Keratinocyte (primary cell): ENCODE results near the gene PARP9. TPM values are rescaled to one million over a fixed set of nuclear protein-coding genes. Genes with fewer than 3 reads are reported as not detected.

Source experiments
- DNase-seq: peaks from one replicate; pipeline ENCODE4 v3.0.0-alpha.2; 2011; ENCODE audit warnings: low read depth, missing footprints, low spot score
- FAIRE-seq: peaks from 2 replicates; lab custom pipeline; 2011; peaks lifted over from hg19 to GRCh38; lab: Jason Lieb, UNC
- H2AFZ ChIP-seq: 2 replicates; pipeline ENCODE4 v1.6.0; 2012; ENCODE audit warnings: low read length, control low read depth, inconsistent platforms; ENCODE audit not compliant: control insufficient read depth
- H3K27ac ChIP-seq: 2 replicates; pipeline ENCODE4 v1.5.1; 2011; ENCODE audit warnings: low read length; ENCODE audit not compliant: control insufficient read depth, insufficient read depth
- H3K27me3 ChIP-seq: 3 replicates; pipeline ENCODE4 v1.6.0; 2011; ENCODE audit warnings: low read length; ENCODE audit not compliant: control insufficient read depth, insufficient read depth; ENCODE audit errors: extremely low read depth
- H3K36me3 ChIP-seq, 2 experiments: 2 replicates in 1 of 2; 3 replicates in 1 of 2; pipeline ENCODE4 v1.5.1; 2011; ENCODE audit warnings: low read length in 2 of 2, mild to moderate bottlenecking in 1 of 2; ENCODE audit not compliant: control insufficient read depth in 2 of 2, insufficient read depth in 2 of 2; ENCODE audit errors: extremely low read depth in 1 of 2
- H3K4me1 ChIP-seq: 3 replicates; pipeline ENCODE4 v1.5.1; 2011; ENCODE audit warnings: low read length; ENCODE audit not compliant: control insufficient read depth, insufficient read depth; ENCODE audit errors: extremely low read depth
- H3K4me2 ChIP-seq: 3 replicates; pipeline ENCODE4 v1.6.0; 2011; ENCODE audit warnings: low read depth, low read length; ENCODE audit not compliant: control insufficient read depth, insufficient read depth; ENCODE audit errors: extremely low read depth
- H3K4me3 ChIP-seq, 3 experiments: fragments of 200-600 bp in 1 of 3; sonication (generic) in 1 of 3; 2 replicates in 2 of 3; 3 replicates in 1 of 3; pipeline ENCODE4 v1.5.1; 2011 to 2016; ENCODE audit warnings: low read length in 3 of 3, mild to moderate bottlenecking in 3 of 3, control low read depth in 2 of 3, inconsistent platforms in 1 of 3, low read depth in 1 of 3, mixed read lengths in 1 of 3, mixed run types in 1 of 3, moderate library complexity in 1 of 3; ENCODE audit not compliant: control insufficient read depth in 2 of 3, insufficient read depth in 2 of 3; ENCODE audit errors: extremely low read depth in 1 of 3
- H3K79me2 ChIP-seq: 2 replicates; pipeline ENCODE4 v1.6.0; 2012; ENCODE audit warnings: low read length; ENCODE audit not compliant: control insufficient read depth, insufficient read depth
- H3K9ac ChIP-seq: 3 replicates; pipeline ENCODE4 v1.6.0; 2011; ENCODE audit warnings: low read length; ENCODE audit not compliant: control insufficient read depth, insufficient read depth; ENCODE audit errors: extremely low read depth
- H3K9me1 ChIP-seq: 3 replicates; pipeline ENCODE4 v1.6.0; 2011; ENCODE audit warnings: low read length; ENCODE audit not compliant: control insufficient read depth, insufficient read depth; ENCODE audit errors: extremely low read depth
- H3K9me3 ChIP-seq: 2 replicates; pipeline ENCODE4 v1.5.1; 2012; ENCODE audit warnings: low read depth, low read length; ENCODE audit not compliant: control insufficient read depth
- H4K20me1 ChIP-seq: 3 replicates; pipeline ENCODE4 v1.6.0; 2011; ENCODE audit warnings: low read length; ENCODE audit not compliant: control insufficient read depth, insufficient read depth; ENCODE audit errors: extremely low read depth
- CTCF ChIP-seq, 3 experiments: IDR thresholded peaks in 1 of 3; conservative IDR thresholded peaks in 1 of 3; optimal IDR thresholded peaks in 1 of 3; 2 replicates in 2 of 3; 3 replicates in 1 of 3; pipeline versions ENCODE3 to v1.5.1; 2011; ENCODE audit warnings: low read length in 3 of 3, mild to moderate bottlenecking in 3 of 3, moderate library complexity in 2 of 3, control low read depth in 1 of 3, inconsistent platforms in 1 of 3; ENCODE audit not compliant: insufficient read depth in 2 of 3; ENCODE audit errors: extremely low read depth in 1 of 3
- EZH2 ChIP-seq: IDR thresholded peaks from one replicate; pipeline ENCODE4 v1.6.1; 2012; ENCODE audit warnings: inconsistent platforms, mild to moderate bottlenecking, low read length, moderate library complexity
- dilution Hi-C: fragments of 300-500 bp; cut with MboI; formaldehyde crosslinking; loops from one replicate; pipeline ENCODE4 v1.7.0; 2020; ENCODE audit warnings: low sequenced_read_pairs; ENCODE audit not compliant: extremely low pct_ligation_motif_present
- polyA plus RNA-seq, 5 experiments: library from polyadenylated mRNA; depleted of rRNA in 3 of 5; stranded (reverse) in 3 of 5; stranded (forward) in 1 of 5; unstranded in 1 of 5; fragments of >200 nt; gene quantifications; 1 replicate in 1 of 5; 2 replicates in 3 of 5; 3 replicates in 1 of 5; pipeline versions ENCODE4 v1.2.1 to v1.2.3, GENCODE V29; 2011 to 2012; ENCODE audit warnings: missing spikeins in 2 of 5, low read depth in 1 of 5, low replicate concordance in 1 of 5

Gene PARP9
- polyA plus RNA-seq, 1 donor (not counting 4 experiments of a cell fraction or from before 2014, with no cell fraction given): 70.1 TPM

GRCh38 chr3:122538956-122539490, 25.1 kb downstream of the PARP9 start:
- no peaks in the 10 kb centered on the region for H3K27me3 ChIP-seq
- peaks cover 3% of the 10 kb centered on the region for H4K20me1 ChIP-seq
- H3K4me3 ChIP-seq: no peak overlapping the region
- no peak overlapping the region for H3K27ac ChIP-seq
- H3K79me2 ChIP-seq: no peaks in the 10 kb centered on the region
- H3K9ac ChIP-seq: no peak overlapping the region
- TF ChIP-seq CTCF (optimal IDR thresholded peaks at IDR 0.05 in 1 of 3, IDR thresholded peaks at IDR 0.05 in 1 of 3, conservative IDR thresholded peaks at IDR 0.05 in 1 of 3; ENCODE audit: extremely low read depth in 1 of 3, insufficient read depth in 2 of 3, low read length in 3 of 3) (no peak), EZH2 (no peak)
- H3K36me3 ChIP-seq: peaks cover 4 to 13% of the 10 kb centered on the region in 2 experiments
- no peaks in the 10 kb centered on the region for H3K9me1 ChIP-seq
- DNase-seq: no peak
- dilution Hi-C loops: no loop called here
- FAIRE-seq: no peak
- no peak overlapping the region for H3K4me2 ChIP-seq
- peaks cover 9% of the 10 kb centered on the region for H3K4me1 ChIP-seq
- H2AFZ ChIP-seq: no peak overlapping the region
- no peaks in the 10 kb centered on the region for H3K9me3 ChIP-seq

GRCh38 chr3:122536632-122537001, 27.5 kb downstream of the PARP9 start:
- DNase-seq: no peak
- H3K4me2 ChIP-seq: no peak overlapping the region
- H2AFZ ChIP-seq: no peak overlapping the region
- no peaks in the 10 kb centered on the region for H3K9me1 ChIP-seq
- no peak overlapping the region for H3K27ac ChIP-seq
- no peaks in the 10 kb centered on the region for H3K79me2 ChIP-seq
- peaks cover 10 to 21% of the 10 kb centered on the region in 2 experiments for H3K36me3 ChIP-seq
- peaks cover 3% of the 10 kb centered on the region for H4K20me1 ChIP-seq
- H3K4me3 ChIP-seq: no peak overlapping the region
- H3K9ac ChIP-seq: no peak overlapping the region
- TF ChIP-seq EZH2: no peak
- no peak for TF ChIP-seq CTCF (optimal IDR thresholded peaks at IDR 0.05 in 1 of 3, IDR thresholded peaks at IDR 0.05 in 1 of 3, conservative IDR thresholded peaks at IDR 0.05 in 1 of 3; ENCODE audit: extremely low read depth in 1 of 3, insufficient read depth in 2 of 3, low read length in 3 of 3)
- peaks cover 21% of the 10 kb centered on the region for H3K4me1 ChIP-seq
- FAIRE-seq: no peak
- dilution Hi-C loops: no loop called here
- no peaks in the 10 kb centered on the region for H3K9me3 ChIP-seq
- H3K27me3 ChIP-seq: no peaks in the 10 kb centered on the region
